HG03025 (cell line): ENCODE data around the gene DCN.

Experiments
- ATAC-seq: cut with Tn5 transposase; IDR thresholded peaks from one replicate; pipeline ENCODE4 v1.9.1; 2021; ENCODE audit warnings: mild to moderate bottlenecking, moderate library complexity; ENCODE audit not compliant: unreplicated experiment, low FRiP score

DCN gene

DNA sequence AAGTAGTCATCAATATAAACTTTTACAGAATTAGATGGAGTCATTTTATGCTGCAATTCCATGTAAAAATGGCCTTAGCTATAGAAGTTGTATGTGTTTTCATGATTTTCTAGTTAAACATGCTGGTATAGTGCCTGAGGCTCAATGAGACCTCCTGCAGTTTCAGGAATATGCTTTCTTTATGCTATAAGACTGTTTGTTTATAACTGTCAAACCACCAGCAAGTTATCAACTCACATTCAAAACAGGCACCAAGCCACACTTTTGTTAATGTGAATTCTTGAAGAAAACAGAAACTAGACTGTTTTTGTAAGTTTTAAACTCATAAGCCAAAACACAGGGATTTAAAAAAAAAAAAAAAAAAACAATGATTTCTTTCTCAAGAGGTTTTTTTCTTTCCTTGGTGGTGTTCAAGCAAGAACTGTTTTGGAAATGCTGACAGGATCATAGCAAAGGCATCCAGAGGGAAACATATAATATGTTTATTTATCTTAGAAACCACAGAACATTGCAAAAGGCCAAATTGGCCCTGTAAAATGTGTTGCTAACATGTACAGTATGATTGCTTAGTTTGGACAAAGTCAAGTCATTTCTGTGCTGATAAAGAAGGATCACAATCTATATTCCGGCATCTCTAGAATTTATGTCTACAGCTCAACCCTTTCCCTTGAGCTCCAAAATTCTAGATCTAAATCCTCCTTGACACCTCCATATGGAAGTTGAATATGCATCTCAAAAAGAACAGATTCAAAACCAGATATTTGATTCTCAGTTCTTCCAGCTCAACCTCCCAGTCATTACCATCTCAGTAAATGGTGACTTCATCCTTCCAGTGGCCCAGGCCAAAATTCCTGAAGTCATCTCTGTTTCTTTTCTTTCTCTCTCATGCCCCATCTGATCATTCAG is 42.3 kb downstream of the DCN start:
- ATAC-seq: no peak

GRCh38 chr12:91139286-91139685 is 43.3 kb downstream of the DCN start:
- ATAC-seq: no peak

GRCh38 chr12:91138337-91138920 is 44.2 kb downstream of the DCN start:
- no peak for ATAC-seq

- no peak for ATAC-seq
Measured at GRCh38 chr12:91133871-91134270, 48.7 kb downstream of the DCN start.

GRCh38 chr12:91129662-91130362 is 52.8 kb downstream of the DCN start:
- ATAC-seq: no peak

GRCh38 chr12:91127751-91128150 is 54.9 kb downstream of the DCN start:
- no peak for ATAC-seq

GRCh38 chr12:91127306-91127705 is 55.3 kb downstream of the DCN start:
- ATAC-seq: no peak

DNA sequence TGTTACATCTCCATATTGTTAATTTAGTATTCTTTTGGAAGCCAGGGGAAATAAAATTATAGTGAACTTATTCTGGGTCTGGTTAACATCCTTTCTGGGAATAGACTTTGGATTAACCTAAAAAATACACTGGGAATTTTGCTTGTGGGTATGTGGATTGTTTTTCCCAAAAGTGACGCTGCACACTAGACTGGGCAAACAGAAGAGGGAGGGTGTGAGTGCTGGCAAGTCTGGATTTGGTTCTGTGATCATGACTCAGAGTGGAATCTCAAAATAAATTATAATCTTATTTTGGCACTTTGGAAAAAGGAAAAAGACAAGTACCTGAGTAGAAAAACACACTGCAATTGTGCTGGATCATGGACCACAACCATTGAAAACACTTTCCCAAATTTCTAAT is 56.1 kb downstream of the DCN start:
- no peak for ATAC-seq

- ATAC-seq: no peak
Measured at GRCh38 chr12:91123236-91123916, 59.2 kb downstream of the DCN start.

- ATAC-seq: no peak
Measured at GRCh38 chr12:91120781-91121180, 61.8 kb downstream of the DCN start.

- ATAC-seq: no peak
Measured at GRCh38 chr12:91119089-91119488, 63.5 kb downstream of the DCN start.

DNA sequence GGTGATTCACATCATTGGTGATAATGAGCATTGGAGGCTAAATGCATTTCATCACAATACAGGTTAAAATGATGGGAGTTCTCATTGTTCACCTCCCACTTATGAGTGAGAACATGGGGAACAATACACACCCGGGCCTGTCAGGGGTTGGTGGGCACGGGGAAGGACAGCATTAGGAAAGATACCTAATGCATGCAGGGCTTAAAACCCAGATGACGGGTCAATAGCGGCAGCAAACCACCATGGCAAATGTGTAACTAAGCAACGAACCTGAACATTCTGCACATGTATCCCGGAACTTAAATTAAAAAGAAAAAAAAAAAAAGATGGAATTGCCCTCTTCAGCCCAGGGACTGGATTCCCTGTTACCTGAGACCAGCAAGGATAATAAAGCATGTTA is 69.0 kb downstream of the DCN start:
- no peak for ATAC-seq

GRCh38 chr12:91111366-91112325 is 71.0 kb downstream of the DCN start, which contains the start of gene LUM:
LUM (minus strand) TSS chr12:91111494; CDS start chr12:91108979, 2,515 bp downstream.
- ATAC-seq: no peak

DNA sequence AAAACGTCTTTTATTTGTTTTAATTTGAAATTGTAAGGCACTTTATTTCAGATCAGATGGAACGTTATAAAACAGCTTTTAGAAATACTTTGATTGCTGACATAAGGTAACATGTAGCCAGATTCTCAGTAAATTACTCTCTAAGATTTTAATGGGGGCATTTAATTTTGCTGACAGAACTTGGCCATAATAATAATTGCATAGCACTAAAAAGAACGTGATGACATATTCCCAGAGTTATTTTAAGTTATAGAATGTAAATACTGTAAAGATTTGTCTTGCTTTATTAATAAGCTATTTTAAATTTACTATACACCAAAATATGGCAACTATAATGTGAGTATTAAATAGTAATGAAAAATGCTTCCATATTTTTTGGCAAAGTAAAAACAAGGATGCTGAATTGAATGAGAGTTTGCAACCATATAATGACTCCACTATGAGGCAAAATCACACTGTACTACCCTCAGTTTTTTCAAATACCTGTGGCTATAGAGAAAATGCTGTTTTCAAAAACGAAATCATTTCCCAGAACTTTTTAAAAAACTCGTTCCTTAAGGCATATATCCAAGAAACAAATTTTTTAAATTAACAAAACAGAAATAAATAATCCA is 72.2 kb downstream of the DCN start:
- no peak for ATAC-seq

DNA sequence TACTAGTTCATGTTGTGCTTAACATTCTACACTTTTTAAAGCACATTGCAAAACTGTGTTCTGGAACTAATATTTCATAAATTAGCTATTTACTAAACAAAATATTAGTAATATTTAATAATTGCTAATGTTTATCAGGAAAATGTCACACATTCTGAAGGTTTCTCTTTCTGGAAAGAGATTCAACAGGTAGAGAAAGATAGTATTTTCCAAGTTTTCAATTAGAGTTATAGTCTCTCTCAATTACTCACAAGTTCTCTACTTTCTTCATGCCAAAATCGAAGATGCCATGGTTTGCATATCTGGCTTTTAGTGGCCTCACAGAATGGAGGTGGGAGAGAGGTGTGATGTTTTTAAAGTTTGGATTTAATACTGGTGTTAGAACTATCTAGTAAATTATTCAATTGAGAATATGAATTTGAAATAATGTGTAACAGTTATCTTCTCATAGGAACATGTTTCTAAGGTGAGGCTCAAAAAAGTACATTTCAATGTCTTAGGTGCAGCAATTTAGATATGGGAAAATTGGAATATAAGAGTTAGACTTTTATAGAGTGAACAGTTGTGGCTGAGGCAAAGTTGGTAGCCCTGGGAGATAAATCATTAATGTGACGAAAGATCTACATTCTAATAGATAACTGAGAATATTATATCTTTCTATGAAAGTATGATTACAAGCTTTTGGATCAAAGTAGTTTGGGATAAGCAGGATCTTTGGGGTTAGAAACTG is 72.9 kb downstream of the DCN start:
- ATAC-seq: no peak

DNA sequence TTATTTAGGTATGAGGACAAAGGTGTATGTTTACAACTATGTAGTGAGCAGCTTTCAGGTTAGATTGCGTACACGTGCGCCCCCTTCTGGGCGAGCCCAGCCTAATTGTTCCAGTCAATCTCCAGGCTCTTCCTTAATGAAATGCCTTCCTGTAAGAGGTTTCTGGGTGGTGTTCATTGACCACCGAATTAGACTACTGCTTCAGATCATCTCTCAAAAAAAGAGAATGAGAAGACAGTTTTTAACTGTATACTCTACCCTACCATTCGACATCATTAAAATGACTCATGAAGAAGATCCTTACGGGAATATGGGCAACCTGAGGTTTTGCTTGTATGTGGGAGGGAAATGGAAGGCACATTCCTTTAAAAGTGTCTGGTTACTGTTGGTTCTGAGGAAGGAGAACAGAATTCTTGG is 73.5 kb downstream of the DCN start:
- ATAC-seq: no peak

GRCh38 chr12:91108196-91108755 is 74.3 kb downstream of the DCN start:
- ATAC-seq: no peak

DNA sequence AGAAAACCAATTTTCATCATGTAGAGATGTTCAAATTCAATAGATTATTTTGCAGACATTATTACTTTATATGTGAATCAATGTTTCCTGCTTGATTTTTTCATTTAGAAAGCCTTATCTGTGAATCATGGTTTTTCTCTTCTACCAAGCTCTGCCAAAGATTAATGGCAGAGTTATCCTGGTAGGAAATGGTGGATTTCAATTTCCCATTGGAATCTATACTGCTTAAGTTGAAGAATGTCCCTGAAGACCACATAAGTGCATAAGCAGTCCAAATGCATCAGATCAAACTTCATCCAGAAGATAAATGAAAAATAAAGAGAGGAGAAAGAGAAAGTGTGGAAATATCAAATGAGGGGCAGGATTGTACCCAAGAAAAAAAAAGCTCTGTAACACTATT is 76.3 kb downstream of the DCN start:
- no peak for ATAC-seq
